ENCODE results near the gene DYRK1A.

The DYRK1A gene

GRCh38 chr21:37449302-37449937, 82.8 kb downstream of the DYRK1A start:
- TF ChIP-seq CSRNP3 (CRISPR knock-in tag; IDR thresholded peaks at IDR 0.05) (no peak), ZNF565 (CRISPR knock-in tag; conservative IDR thresholded peaks at IDR 0.05; ENCODE audit: low read depth) (no peak), TOX (CRISPR knock-in tag; IDR thresholded peaks at IDR 0.05; ENCODE audit: borderline replicate concordance) (no peak)
- no peak for ATAC-seq

- ATAC-seq, result peak; percentile 20; the same call in 1 of the 3 replicates
- TF ChIP-seq ZC3H10 (CRISPR knock-in tag; IDR thresholded peaks at IDR 0.05) (no peak), ISL1 (CRISPR knock-in tag; IDR thresholded peaks at IDR 0.05) (no peak), TOX (CRISPR knock-in tag; IDR thresholded peaks at IDR 0.05; ENCODE audit: borderline replicate concordance) (no peak), BACH2 (CRISPR knock-in tag; IDR thresholded peaks at IDR 0.05; ENCODE audit: borderline replicate concordance) (no peak), ARNTL (CRISPR knock-in tag; IDR thresholded peaks at IDR 0.05; ENCODE audit: borderline replicate concordance, low read depth) (no peak), ZNF8 (CRISPR knock-in tag; IDR thresholded peaks at IDR 0.05) (no peak), ZFP30 (CRISPR knock-in tag; IDR thresholded peaks at IDR 0.05) (no peak), OSR1 (CRISPR knock-in tag; IDR thresholded peaks at IDR 0.05) (no peak), CSRNP3 (CRISPR knock-in tag; IDR thresholded peaks at IDR 0.05) (no peak), ZNF565 (CRISPR knock-in tag; conservative IDR thresholded peaks at IDR 0.05; ENCODE audit: low read depth) (no peak), TCF4 (CRISPR knock-in tag; IDR thresholded peaks at IDR 0.05; ENCODE audit: borderline replicate concordance) (no peak), ZNF70 (CRISPR knock-in tag; IDR thresholded peaks at IDR 0.05) (no peak), PPARA (CRISPR knock-in tag; IDR thresholded peaks at IDR 0.05; ENCODE audit: borderline replicate concordance) (no peak), RARB (CRISPR knock-in tag; IDR thresholded peaks at IDR 0.05) (no peak), ZFP3 (CRISPR knock-in tag; IDR thresholded peaks at IDR 0.05) (no peak)
- TF ChIP-seq, protein P1, sequence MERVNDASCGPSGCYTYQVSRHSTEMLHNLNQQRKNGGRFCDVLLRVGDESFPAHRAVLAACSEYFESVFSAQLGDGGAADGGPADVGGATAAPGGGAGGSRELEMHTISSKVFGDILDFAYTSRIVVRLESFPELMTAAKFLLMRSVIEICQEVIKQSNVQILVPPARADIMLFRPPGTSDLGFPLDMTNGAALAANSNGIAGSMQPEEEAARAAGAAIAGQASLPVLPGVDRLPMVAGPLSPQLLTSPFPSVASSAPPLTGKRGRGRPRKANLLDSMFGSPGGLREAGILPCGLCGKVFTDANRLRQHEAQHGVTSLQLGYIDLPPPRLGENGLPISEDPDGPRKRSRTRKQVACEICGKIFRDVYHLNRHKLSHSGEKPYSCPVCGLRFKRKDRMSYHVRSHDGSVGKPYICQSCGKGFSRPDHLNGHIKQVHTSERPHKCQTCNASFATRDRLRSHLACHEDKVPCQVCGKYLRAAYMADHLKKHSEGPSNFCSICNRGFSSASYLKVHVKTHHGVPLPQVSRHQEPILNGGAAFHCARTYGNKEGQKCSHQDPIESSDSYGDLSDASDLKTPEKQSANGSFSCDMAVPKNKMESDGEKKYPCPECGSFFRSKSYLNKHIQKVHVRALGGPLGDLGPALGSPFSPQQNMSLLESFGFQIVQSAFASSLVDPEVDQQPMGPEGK (CRISPR knock-in tag; IDR thresholded peaks at IDR 0.05; ENCODE audit: borderline replicate concordance), result no peak
- TF ChIP-seq, protein P2, sequence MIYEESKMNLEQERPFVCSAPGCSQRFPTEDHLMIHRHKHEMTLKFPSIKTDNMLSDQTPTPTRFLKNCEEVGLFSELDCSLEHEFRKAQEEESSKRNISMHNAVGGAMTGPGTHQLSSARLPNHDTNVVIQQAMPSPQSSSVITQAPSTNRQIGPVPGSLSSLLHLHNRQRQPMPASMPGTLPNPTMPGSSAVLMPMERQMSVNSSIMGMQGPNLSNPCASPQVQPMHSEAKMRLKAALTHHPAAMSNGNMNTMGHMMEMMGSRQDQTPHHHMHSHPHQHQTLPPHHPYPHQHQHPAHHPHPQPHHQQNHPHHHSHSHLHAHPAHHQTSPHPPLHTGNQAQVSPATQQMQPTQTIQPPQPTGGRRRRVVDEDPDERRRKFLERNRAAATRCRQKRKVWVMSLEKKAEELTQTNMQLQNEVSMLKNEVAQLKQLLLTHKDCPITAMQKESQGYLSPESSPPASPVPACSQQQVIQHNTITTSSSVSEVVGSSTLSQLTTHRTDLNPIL (CRISPR knock-in tag; IDR thresholded peaks at IDR 0.05; ENCODE audit: low read depth), result no peak
- TF ChIP-seq, protein P3, sequence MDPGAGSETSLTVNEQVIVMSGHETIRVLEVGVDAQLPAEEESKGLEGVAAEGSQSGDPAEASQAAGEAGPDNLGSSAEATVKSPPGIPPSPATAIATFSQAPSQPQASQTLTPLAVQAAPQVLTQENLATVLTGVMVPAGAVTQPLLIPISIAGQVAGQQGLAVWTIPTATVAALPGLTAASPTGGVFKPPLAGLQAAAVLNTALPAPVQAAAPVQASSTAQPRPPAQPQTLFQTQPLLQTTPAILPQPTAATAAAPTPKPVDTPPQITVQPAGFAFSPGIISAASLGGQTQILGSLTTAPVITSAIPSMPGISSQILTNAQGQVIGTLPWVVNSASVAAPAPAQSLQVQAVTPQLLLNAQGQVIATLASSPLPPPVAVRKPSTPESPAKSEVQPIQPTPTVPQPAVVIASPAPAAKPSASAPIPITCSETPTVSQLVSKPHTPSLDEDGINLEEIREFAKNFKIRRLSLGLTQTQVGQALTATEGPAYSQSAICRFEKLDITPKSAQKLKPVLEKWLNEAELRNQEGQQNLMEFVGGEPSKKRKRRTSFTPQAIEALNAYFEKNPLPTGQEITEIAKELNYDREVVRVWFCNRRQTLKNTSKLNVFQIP (CRISPR knock-in tag; IDR thresholded peaks at IDR 0.05; ENCODE audit: borderline replicate concordance, low read depth), result no peak
Measured at GRCh38 chr21:37450445-37450941, 83.9 kb downstream of the DYRK1A start.

DNA sequence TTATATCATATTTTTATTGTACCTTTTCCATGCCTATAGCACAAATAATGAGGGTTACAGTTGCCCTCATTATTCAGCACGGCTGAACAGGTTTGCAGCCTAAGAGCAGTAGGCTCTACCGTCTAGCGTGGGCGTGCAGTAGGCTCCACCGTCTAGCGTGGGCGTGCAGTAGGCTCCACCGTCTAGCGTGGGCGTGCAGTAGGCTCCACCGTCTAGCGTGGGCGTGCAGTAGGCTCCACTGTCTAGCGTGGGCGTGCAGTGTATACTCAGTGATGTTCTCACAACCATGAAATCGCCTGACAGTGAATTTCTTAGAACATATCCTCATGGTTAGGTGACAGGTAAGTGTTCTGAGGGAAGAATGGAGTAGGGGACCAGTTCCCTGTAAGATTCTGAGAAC, 84.9 kb downstream of the DYRK1A start:
- TF ChIP-seq ESRRG (CRISPR knock-in tag; IDR thresholded peaks at IDR 0.05) (no peak), GLIS3 (CRISPR knock-in tag; IDR thresholded peaks at IDR 0.05) (no peak), ARNTL (CRISPR knock-in tag; IDR thresholded peaks at IDR 0.05; ENCODE audit: borderline replicate concordance, low read depth) (no peak), ISL1 (CRISPR knock-in tag; IDR thresholded peaks at IDR 0.05) (no peak), BACH2 (CRISPR knock-in tag; IDR thresholded peaks at IDR 0.05; ENCODE audit: borderline replicate concordance) (no peak), RARB (CRISPR knock-in tag; IDR thresholded peaks at IDR 0.05) (no peak), ZFP3 (CRISPR knock-in tag; IDR thresholded peaks at IDR 0.05) (no peak), OSR1 (CRISPR knock-in tag; IDR thresholded peaks at IDR 0.05) (no peak), ZNF565 (CRISPR knock-in tag; conservative IDR thresholded peaks at IDR 0.05; ENCODE audit: low read depth) (no peak), CSRNP3 (CRISPR knock-in tag; IDR thresholded peaks at IDR 0.05) (no peak), ZC3H10 (CRISPR knock-in tag; IDR thresholded peaks at IDR 0.05) (no peak)
- TF ChIP-seq, protein P4, sequence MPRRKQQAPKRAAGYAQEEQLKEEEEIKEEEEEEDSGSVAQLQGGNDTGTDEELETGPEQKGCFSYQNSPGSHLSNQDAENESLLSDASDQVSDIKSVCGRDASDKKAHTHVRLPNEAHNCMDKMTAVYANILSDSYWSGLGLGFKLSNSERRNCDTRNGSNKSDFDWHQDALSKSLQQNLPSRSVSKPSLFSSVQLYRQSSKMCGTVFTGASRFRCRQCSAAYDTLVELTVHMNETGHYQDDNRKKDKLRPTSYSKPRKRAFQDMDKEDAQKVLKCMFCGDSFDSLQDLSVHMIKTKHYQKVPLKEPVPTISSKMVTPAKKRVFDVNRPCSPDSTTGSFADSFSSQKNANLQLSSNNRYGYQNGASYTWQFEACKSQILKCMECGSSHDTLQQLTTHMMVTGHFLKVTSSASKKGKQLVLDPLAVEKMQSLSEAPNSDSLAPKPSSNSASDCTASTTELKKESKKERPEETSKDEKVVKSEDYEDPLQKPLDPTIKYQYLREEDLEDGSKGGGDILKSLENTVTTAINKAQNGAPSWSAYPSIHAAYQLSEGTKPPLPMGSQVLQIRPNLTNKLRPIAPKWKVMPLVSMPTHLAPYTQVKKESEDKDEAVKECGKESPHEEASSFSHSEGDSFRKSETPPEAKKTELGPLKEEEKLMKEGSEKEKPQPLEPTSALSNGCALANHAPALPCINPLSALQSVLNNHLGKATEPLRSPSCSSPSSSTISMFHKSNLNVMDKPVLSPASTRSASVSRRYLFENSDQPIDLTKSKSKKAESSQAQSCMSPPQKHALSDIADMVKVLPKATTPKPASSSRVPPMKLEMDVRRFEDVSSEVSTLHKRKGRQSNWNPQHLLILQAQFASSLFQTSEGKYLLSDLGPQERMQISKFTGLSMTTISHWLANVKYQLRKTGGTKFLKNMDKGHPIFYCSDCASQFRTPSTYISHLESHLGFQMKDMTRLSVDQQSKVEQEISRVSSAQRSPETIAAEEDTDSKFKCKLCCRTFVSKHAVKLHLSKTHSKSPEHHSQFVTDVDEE (CRISPR knock-in tag; IDR thresholded peaks at IDR 0.05), result no peak
- no peak for ATAC-seq
